ENCODE results near the gene IL1RN.
A peak's percentile ranks its signal among the peaks of the same experiment; 100 is the strongest.

IL1RN gene

DNA sequence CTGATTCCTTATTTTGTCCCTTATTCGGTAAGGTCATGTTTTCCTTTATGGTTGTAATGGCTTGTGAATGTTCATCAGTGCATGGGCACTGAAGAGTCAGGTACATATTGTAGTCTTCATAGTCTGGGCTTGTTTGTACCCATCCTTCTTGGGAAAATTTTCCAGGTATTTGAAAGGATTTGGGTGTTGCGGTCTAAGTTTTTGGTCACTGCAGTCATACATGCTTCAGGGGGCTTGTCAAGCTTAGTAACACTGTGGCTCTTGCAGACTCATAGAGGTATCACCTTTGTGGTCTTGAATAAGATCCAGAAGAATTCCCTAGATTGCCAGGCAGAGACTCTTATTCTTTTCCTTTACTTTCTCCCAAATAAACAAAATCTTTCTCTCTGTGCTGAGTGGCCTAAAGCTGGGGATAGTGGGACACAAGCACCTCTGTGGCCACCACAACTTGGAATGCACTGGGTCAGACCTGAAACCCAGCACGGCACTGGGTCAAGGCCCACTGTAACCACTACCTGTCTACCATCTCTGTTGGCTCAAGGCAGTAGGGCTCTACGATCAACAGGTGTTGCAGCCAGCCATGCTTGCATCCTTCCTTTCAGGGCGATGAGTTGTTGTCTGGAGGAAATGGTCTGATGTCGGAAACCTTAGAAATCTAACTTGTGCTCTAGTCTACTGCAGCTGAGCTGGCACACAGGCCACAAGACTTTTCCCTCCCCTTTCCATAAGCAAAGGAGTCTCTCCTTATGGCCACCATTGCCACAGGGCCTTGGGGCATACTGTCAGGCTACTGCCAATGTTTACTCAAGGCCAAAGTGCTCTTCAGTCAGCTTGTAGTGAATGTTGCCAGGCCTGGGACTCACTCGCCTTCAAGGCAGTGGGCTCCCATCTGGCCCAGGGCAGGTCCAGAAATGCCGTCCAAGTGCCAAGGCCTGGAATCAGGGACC lies 21.5 kb downstream of the IL1RN start:
- Histone ChIP-seq H3K4me1 (ENCODE audit: insufficient read depth, low read length) (no peaks in the 10 kb centered on the region), H3K27ac (ENCODE audit: low read depth, low read length) (no peak overlapping the region)

GRCh38 chr2:113149553-113150257 lies 22.3 kb downstream of the IL1RN start:
- no peak overlapping the region for H3K27ac ChIP-seq (ENCODE audit: low read depth, low read length)
- no peaks in the 10 kb centered on the region for H3K36me3 ChIP-seq (ENCODE audit: insufficient read depth, low read length)
- WGBS, result 94% methylated on average over 1 of the region's 1 CpG
- peaks cover 4% of the 10 kb centered on the region; the same call in 1 of the 2 replicates for H3K27me3 ChIP-seq (ENCODE audit: insufficient read depth, low read length)
- no peak overlapping the region for H3K9ac ChIP-seq (ENCODE audit: low read depth, low read length)
- H3K4me3 ChIP-seq (ENCODE audit: low read length), result no peak overlapping the region
- H3K9me3 ChIP-seq (ENCODE audit: insufficient read depth, low read depth, low read length), result no peaks in the 10 kb centered on the region
- H3K4me1 ChIP-seq (ENCODE audit: insufficient read depth, low read length), result no peaks in the 10 kb centered on the region

More for the DNA sequence above, 21.5 kb downstream of the IL1RN start:
- no peaks in the 10 kb centered on the region for H3K9me3 ChIP-seq (ENCODE audit: insufficient read depth, low read depth, low read length)
- no peak overlapping the region for H3K9ac ChIP-seq (ENCODE audit: low read depth, low read length)
- H3K4me3 ChIP-seq (ENCODE audit: low read length), result no peak overlapping the region
- WGBS, result 80% methylated on average over 8 of the region's 8 CpGs
- peaks cover 2% of the 10 kb centered on the region; the same call in 1 of the 2 replicates for H3K27me3 ChIP-seq (ENCODE audit: insufficient read depth, low read length)
- no peaks in the 10 kb centered on the region for H3K36me3 ChIP-seq (ENCODE audit: insufficient read depth, low read length)

DNA sequence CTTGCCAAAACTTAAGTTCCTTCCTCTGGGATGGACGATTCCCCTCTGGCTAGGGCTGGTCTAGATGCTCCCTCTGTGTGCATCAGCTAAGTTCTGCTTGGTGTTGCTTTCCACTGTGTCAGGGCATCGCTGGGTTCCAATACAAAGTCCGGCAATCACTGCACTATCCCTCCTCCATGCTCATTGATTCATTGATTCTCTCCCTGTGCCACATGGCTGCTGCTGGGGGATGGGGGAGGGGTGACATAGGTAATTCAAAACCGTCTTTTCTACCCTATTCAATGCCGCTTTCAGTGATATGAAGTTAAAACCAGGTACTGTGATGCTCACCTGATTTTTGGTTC lies 22.8 kb downstream of the IL1RN start:
- Histone ChIP-seq H3K27ac (ENCODE audit: low read depth, low read length) (no peak overlapping the region), H3K9ac (ENCODE audit: low read depth, low read length) (no peak overlapping the region), H3K27me3 (ENCODE audit: insufficient read depth, low read length) (peaks cover 9% of the 10 kb centered on the region; the same call in 1 of the 2 replicates), H3K9me3 (ENCODE audit: insufficient read depth, low read depth, low read length) (no peaks in the 10 kb centered on the region), H3K4me3 (ENCODE audit: low read length) (no peak overlapping the region), H3K4me1 (ENCODE audit: insufficient read depth, low read length) (no peaks in the 10 kb centered on the region), H3K36me3 (ENCODE audit: insufficient read depth, low read length) (no peaks in the 10 kb centered on the region)
- 86% methylated on average over 4 of the region's 5 CpGs for WGBS

DNA sequence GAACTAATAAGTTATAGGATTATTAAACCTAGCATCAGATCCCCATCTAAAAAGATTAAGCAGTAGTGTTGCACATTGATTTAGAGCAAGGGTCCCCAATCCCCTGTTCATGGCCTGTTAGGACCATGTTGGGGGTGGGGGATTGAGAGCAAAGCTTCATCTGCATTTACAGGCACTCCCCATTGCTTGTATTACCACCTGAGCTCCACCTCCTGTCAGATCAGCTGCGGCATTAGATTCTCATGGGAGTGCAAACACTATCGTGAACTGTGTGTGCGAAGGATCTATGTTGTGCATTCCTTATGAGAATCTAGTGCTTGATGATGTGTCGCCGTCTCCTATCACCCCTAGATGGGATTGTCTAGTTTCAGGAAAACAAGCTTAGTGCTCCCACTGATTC lies 27.9 kb downstream of the IL1RN start:
- Histone ChIP-seq H3K36me3 (ENCODE audit: insufficient read depth, low read length) (no peaks in the 10 kb centered on the region), H3K4me3 (ENCODE audit: low read length) (no peak overlapping the region), H3K27ac (ENCODE audit: low read depth, low read length) (no peak overlapping the region), H3K4me1 (ENCODE audit: insufficient read depth, low read length) (peaks cover 9% of the 10 kb centered on the region), H3K27me3 (ENCODE audit: insufficient read depth, low read length) (peaks cover 39% of the 10 kb centered on the region), H3K9ac (ENCODE audit: low read depth, low read length) (no peak overlapping the region), H3K9me3 (ENCODE audit: insufficient read depth, low read depth, low read length) (no peaks in the 10 kb centered on the region)
- 90% methylated on average over 5 of the region's 5 CpGs for WGBS

GRCh38 chr2:113156278-113157117 lies 29.1 kb downstream of the IL1RN start:
- peak overlapping the region; percentile 78 for H3K4me3 ChIP-seq (ENCODE audit: low read length)
- H3K36me3 ChIP-seq (ENCODE audit: insufficient read depth, low read length), result no peaks in the 10 kb centered on the region
- 57% methylated on average over 10 of the region's 10 CpGs for WGBS
- peaks cover 9% of the 10 kb centered on the region for H3K4me1 ChIP-seq (ENCODE audit: insufficient read depth, low read length)
- H3K27ac ChIP-seq (ENCODE audit: low read depth, low read length), result no peak overlapping the region
- H3K9ac ChIP-seq (ENCODE audit: low read depth, low read length), result peak overlapping the region; percentile 36; the same call in 1 of the 2 replicates
- peaks cover 39% of the 10 kb centered on the region for H3K27me3 ChIP-seq (ENCODE audit: insufficient read depth, low read length)
- no peaks in the 10 kb centered on the region for H3K9me3 ChIP-seq (ENCODE audit: insufficient read depth, low read depth, low read length)

DNA sequence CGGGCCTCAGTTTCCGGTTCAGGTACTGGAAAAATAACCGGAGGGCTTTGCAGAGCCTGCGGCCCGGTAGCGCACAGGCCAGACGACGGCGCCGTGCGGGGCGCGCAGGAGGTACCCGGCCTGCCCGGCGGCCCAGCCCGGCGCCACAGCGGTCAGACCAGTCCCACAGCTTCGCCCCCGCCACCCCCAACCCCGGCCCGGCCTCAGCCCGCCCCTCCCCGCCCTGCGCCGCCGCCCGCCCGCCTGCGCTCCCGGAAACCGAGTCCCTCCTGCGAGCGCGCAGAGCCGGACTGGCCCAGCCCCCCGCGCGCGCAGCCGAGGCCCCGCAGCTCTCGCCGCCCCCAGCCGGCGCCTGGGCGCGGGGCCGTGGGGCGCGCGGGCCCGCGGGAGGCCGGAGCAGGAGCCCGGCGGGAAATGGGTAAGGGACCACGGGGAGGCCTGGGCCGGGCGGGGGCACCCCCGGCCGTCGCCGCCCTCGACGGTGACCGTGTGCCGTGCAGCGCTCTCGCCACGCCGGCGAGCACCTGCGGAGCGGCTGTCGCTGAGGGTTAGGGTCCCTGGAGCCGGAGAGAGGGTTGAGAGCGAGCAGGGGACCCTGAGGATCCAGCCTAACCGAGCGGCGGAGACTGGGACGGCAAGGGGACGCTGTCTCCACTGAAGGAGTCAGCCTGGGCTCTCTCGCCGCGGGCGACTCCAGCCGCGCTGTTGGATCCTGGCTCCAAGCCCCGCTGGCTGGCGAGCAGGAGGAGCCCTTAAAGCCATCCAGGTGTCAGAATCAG lies 29.9 kb downstream of the IL1RN start:
- Histone ChIP-seq H3K4me1 (ENCODE audit: insufficient read depth, low read length) (peaks cover 9% of the 10 kb centered on the region), H3K4me3 (ENCODE audit: low read length) (peak overlapping the region; percentile 78), H3K9me3 (ENCODE audit: insufficient read depth, low read depth, low read length) (no peaks in the 10 kb centered on the region), H3K9ac (ENCODE audit: low read depth, low read length) (peak overlapping the region; percentile 69), H3K36me3 (ENCODE audit: insufficient read depth, low read length) (no peaks in the 10 kb centered on the region), H3K27ac (ENCODE audit: low read depth, low read length) (no peak overlapping the region), H3K27me3 (ENCODE audit: insufficient read depth, low read length) (peaks cover 39% of the 10 kb centered on the region)
- 1% methylated on average over 86 of the region's 92 CpGs for WGBS

GRCh38 chr2:113157897-113158753 lies 30.7 kb downstream of the IL1RN start:
- Histone ChIP-seq H3K9ac (ENCODE audit: low read depth, low read length) (0 out of 2 replicates have a peak overlapping the region, but pooled peaks have one; percentile 69), H3K4me3 (ENCODE audit: low read length) (peak overlapping the region; percentile 78), H3K27ac (ENCODE audit: low read depth, low read length) (no peak overlapping the region), H3K36me3 (ENCODE audit: insufficient read depth, low read length) (no peaks in the 10 kb centered on the region), H3K9me3 (ENCODE audit: insufficient read depth, low read depth, low read length) (no peaks in the 10 kb centered on the region), H3K4me1 (ENCODE audit: insufficient read depth, low read length) (peaks cover 9% of the 10 kb centered on the region), H3K27me3 (ENCODE audit: insufficient read depth, low read length) (peaks cover 39% of the 10 kb centered on the region)
- WGBS, result 69% methylated on average over 9 of the region's 10 CpGs

GRCh38 chr2:113158884-113159553 lies 31.6 kb downstream of the IL1RN start:
- no peaks in the 10 kb centered on the region for H3K36me3 ChIP-seq (ENCODE audit: insufficient read depth, low read length)
- no peak overlapping the region for H3K4me3 ChIP-seq (ENCODE audit: low read length)
- peaks cover 39% of the 10 kb centered on the region for H3K27me3 ChIP-seq (ENCODE audit: insufficient read depth, low read length)
- no peaks in the 10 kb centered on the region for H3K9me3 ChIP-seq (ENCODE audit: insufficient read depth, low read depth, low read length)
- no peak overlapping the region for H3K9ac ChIP-seq (ENCODE audit: low read depth, low read length)
- WGBS, result 83% methylated on average over 4 of the region's 4 CpGs
- H3K4me1 ChIP-seq (ENCODE audit: insufficient read depth, low read length), result peaks cover 9% of the 10 kb centered on the region
- no peak overlapping the region for H3K27ac ChIP-seq (ENCODE audit: low read depth, low read length)

GRCh38 chr2:113160248-113160647 lies 32.9 kb downstream of the IL1RN start:
- H3K27me3 ChIP-seq (ENCODE audit: insufficient read depth, low read length), result peaks cover 32% of the 10 kb centered on the region
- H3K36me3 ChIP-seq (ENCODE audit: insufficient read depth, low read length), result no peaks in the 10 kb centered on the region
- H3K4me1 ChIP-seq (ENCODE audit: insufficient read depth, low read length), result peaks cover 13% of the 10 kb centered on the region
- WGBS, result 100% methylated on average over 1 of the region's 1 CpG
- H3K9ac ChIP-seq (ENCODE audit: low read depth, low read length), result no peak overlapping the region
- H3K4me3 ChIP-seq (ENCODE audit: low read length), result no peak overlapping the region
- H3K27ac ChIP-seq (ENCODE audit: low read depth, low read length), result no peak overlapping the region
- no peaks in the 10 kb centered on the region for H3K9me3 ChIP-seq (ENCODE audit: insufficient read depth, low read depth, low read length)

Data from HUES64 (cell line).